ENCODE data around the gene SLC12A4. TPM values are rescaled to one million over a fixed set of nuclear protein-coding genes. Genes with fewer than 3 reads are reported as not detected.
A peak's percentile ranks its signal among the peaks of the same experiment; 100 is the strongest.

SLC12A4 gene
- total and polyA plus RNA-seq, 4 donors: 32.9 to 103 (median 65.9) TPM

DNA sequence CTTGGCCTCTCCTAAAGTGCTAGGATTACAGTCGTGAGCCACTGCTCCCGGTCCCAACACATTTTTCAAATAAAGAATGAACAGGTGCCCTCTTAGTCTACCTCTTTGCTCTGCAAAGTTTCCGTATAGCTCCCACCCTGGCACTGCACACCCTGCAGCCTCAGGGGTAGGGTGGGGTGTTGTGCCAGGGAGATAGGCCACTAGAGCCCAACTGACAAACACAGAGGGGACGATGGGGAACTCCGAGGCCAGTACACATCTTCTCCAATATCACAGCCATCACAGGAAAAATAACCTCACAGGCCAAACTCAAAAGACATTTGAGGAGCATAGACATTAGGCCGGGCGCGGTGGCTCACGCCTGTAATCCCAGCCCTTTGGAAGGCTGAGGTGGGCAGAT, 2.7 kb upstream of the SLC12A4 start:
- Histone ChIP-seq H3K9me3 (ENCODE audit: control insufficient read depth in 4 of 4, insufficient read depth in 3 of 4, low read length in 3 of 4) (no peaks in the 10 kb centered on the region), H3K27me3 (ENCODE audit: control insufficient read depth in 3 of 3, insufficient read depth in 3 of 3, low read length in 2 of 3) (no peaks in the 10 kb centered on the region), H3K4me1 (ENCODE audit: control insufficient read depth in 5 of 5, insufficient read depth in 5 of 5, low read length in 5 of 5) (peaks cover 0 to 24% (median 12%) of the 10 kb centered on the region in 5 donors), H3K9ac (ENCODE audit: insufficient read depth in 1 of 2, low read length in 2 of 2) (no peak overlapping the region), H3K4me3 (no peak overlapping the region), H3K36me3 (ENCODE audit: control insufficient read depth in 4 of 4, insufficient read depth in 4 of 4, low read length in 4 of 4) (peaks cover 0 to 6% (median 0%) of the 10 kb centered on the region in 4 donors), H3K27ac (ENCODE audit: low read depth in 1 of 2, low read length in 1 of 2) (no peak overlapping the region)
- 93 to 95% methylated on average over 9 of the region's 9 CpGs for WGBS, 2 donors
- TF ChIP-seq, protein P1, sequence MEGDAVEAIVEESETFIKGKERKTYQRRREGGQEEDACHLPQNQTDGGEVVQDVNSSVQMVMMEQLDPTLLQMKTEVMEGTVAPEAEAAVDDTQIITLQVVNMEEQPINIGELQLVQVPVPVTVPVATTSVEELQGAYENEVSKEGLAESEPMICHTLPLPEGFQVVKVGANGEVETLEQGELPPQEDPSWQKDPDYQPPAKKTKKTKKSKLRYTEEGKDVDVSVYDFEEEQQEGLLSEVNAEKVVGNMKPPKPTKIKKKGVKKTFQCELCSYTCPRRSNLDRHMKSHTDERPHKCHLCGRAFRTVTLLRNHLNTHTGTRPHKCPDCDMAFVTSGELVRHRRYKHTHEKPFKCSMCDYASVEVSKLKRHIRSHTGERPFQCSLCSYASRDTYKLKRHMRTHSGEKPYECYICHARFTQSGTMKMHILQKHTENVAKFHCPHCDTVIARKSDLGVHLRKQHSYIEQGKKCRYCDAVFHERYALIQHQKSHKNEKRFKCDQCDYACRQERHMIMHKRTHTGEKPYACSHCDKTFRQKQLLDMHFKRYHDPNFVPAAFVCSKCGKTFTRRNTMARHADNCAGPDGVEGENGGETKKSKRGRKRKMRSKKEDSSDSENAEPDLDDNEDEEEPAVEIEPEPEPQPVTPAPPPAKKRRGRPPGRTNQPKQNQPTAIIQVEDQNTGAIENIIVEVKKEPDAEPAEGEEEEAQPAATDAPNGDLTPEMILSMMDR (IDR thresholded peaks at IDR 0.05; ENCODE audit: control extremely low read depth, extremely low read depth): no peak
- DNase-seq: no peak
- ATAC-seq (ENCODE audit: insufficient read depth, low FRiP score): no peak

DNA sequence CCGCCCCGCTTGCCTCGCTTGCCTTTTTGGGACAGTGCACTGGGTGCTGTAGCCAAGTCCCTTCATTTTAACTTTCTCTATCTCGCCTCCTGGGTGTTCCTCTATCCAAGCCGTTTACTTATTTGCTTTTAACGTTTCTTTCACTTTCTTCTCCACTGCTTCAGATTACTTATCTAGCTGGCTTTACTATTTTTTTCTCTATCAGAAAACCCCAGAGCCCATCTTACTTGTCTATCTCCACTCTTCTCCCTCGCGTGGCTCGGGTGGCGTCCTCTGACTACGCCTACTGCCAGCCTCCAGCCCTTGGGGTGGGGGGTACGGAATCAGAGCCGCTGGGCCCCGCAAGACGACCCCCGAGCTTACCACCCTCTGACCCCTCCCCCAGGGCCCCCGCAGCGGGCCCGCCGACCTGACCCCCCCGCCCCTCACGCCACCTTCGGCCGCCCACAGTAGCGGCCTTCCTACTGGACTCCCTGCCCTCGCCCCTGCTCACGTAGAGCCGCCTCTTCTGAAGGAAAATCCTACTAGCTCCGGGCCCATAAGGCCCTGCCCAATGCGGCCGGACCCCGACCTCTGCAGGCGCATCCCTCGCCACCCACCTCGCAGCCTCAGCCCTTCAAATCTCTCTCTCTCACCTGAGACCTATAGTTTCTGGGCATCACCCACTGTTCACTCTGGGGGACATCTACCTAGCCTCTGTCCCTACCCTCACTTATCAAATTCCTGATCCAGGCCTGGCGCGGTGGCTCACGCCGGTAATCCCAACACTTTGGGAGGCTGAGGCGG, 1.0 kb upstream of the SLC12A4 start:
- Histone ChIP-seq H3K9me3 (ENCODE audit: control insufficient read depth in 4 of 4, insufficient read depth in 3 of 4, low read length in 3 of 4) (no peaks in the 10 kb centered on the region), H3K27ac (ENCODE audit: low read depth in 1 of 2, low read length in 1 of 2) (peak overlapping the region; percentile 93 to 95), H3K27me3 (ENCODE audit: control insufficient read depth in 3 of 3, insufficient read depth in 3 of 3, low read length in 2 of 3) (no peaks in the 10 kb centered on the region), H3K4me1 (ENCODE audit: control insufficient read depth in 5 of 5, insufficient read depth in 5 of 5, low read length in 5 of 5) (peaks cover under 1 to 28% (median 14%) of the 10 kb centered on the region in 5 donors), H3K36me3 (ENCODE audit: control insufficient read depth in 4 of 4, insufficient read depth in 4 of 4, low read length in 4 of 4) (peaks cover 0 to 6% (median 2%) of the 10 kb centered on the region in 4 donors), H3K9ac (ENCODE audit: insufficient read depth in 1 of 2, low read length in 2 of 2) (peak overlapping the region; percentile 63 to 69), H3K4me3 (peak overlapping the region; percentile 49)
- DNase-seq (peak in 2 of 3 donors; percentile 56 to 59), ATAC-seq (ENCODE audit: insufficient read depth, low FRiP score) (no peak)
- TF ChIP-seq, protein P1 (IDR thresholded peaks at IDR 0.05; ENCODE audit: control extremely low read depth, extremely low read depth): no peak
- 44 to 45% methylated on average over 39 to 40 of the region's 40 CpGs for WGBS, 2 donors

DNA sequence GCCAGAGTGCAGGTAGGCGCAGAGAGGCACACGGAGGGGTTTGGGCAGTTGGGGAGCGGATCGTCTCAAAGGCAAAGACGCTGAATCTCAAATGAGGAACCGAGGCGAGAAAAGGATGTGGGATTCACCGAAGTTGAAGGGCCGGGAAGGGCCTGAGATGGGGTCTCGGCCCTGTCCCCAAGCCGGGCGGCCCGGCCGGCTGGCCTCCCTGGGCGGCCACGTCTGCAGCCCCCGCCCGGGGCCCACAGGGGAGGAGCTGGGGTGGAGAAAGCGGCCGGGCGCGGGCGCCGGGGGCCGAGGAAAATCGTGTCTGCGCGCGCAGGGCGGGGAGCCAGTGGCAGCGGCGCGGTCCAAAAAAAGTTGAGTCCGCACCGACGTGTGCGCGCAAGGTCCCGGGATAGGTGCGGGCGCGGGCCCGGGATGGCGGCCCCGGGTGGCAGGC, 458 bp downstream of the SLC12A4 start:
- peaks cover 12 to 32% (median 19%) of the 10 kb centered on the region in 5 donors for H3K4me1 ChIP-seq (ENCODE audit: control insufficient read depth in 5 of 5, insufficient read depth in 5 of 5, low read length in 5 of 5)
- H3K27ac ChIP-seq (ENCODE audit: low read depth in 1 of 2, low read length in 1 of 2): peak overlapping the region; percentile 94 to 95
- TF ChIP-seq, protein P1 (IDR thresholded peaks at IDR 0.05; ENCODE audit: control extremely low read depth, extremely low read depth): no peak
- peak overlapping the region; percentile 80 to 95 for H3K9ac ChIP-seq (ENCODE audit: insufficient read depth in 1 of 2, low read length in 2 of 2)
- peak; percentile 56 to 64 (median 60) for DNase-seq
- H3K9me3 ChIP-seq (ENCODE audit: control insufficient read depth in 4 of 4, insufficient read depth in 3 of 4, low read length in 3 of 4): no peaks in the 10 kb centered on the region
- peak overlapping the region; percentile 88 for H3K4me3 ChIP-seq
- no peaks in the 10 kb centered on the region for H3K27me3 ChIP-seq (ENCODE audit: control insufficient read depth in 3 of 3, insufficient read depth in 3 of 3, low read length in 2 of 3)
- peaks cover 0 to 10% (median 4%) of the 10 kb centered on the region in 4 donors for H3K36me3 ChIP-seq (ENCODE audit: control insufficient read depth in 4 of 4, insufficient read depth in 4 of 4, low read length in 4 of 4)
- ATAC-seq (ENCODE audit: insufficient read depth, low FRiP score): peak; percentile 6
- 1% methylated on average over 23 to 45 of the region's 45 CpGs for WGBS, 2 donors

Measured in lung (tissue), 12 donors.